ENCODE results near the gene KLHDC4. TPM values are rescaled to one million over a fixed set of nuclear protein-coding genes. Genes with fewer than 3 reads are reported as not detected.

The KLHDC4 gene
- total RNA-seq, 1 experiment from 2014 or later: 50.7 TPM

DNA sequence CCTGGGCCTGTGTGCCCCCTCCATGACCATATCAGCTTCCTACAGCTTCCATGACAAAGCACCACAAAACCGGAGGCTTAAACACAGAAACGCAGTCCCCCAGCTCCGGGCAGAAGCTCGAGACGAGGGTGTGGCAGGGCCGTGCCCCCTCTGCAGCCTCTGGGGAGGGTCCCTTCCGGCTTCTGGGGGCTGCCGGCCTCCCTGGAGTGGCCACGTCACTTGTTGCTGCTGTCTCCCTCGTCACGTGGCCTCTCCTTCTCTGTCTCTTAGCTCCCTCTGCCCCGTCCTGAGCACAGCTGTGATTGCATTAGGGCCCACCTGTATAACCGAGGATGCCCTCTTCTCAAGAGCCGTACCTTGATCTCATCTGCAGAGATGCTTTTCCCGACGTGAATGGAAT is 98.9 kb downstream of the KLHDC4 start:
- CTCF ChIA-PET: no interaction called here
- H3K4me3 ChIP-seq (ENCODE audit: low read depth in 2 of 2, low read length in 2 of 2): no peak overlapping the region
- no peak for ATAC-seq
- TF ChIP-seq, protein P1, sequence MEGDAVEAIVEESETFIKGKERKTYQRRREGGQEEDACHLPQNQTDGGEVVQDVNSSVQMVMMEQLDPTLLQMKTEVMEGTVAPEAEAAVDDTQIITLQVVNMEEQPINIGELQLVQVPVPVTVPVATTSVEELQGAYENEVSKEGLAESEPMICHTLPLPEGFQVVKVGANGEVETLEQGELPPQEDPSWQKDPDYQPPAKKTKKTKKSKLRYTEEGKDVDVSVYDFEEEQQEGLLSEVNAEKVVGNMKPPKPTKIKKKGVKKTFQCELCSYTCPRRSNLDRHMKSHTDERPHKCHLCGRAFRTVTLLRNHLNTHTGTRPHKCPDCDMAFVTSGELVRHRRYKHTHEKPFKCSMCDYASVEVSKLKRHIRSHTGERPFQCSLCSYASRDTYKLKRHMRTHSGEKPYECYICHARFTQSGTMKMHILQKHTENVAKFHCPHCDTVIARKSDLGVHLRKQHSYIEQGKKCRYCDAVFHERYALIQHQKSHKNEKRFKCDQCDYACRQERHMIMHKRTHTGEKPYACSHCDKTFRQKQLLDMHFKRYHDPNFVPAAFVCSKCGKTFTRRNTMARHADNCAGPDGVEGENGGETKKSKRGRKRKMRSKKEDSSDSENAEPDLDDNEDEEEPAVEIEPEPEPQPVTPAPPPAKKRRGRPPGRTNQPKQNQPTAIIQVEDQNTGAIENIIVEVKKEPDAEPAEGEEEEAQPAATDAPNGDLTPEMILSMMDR (IDR thresholded peaks at IDR 0.05): no peak
- TF ChIP-seq SIN3A (IDR thresholded peaks at IDR 0.05; ENCODE audit: borderline replicate concordance, insufficient read depth, low read depth, low read length): no peak
- TF ChIP-seq POLR2AphosphoS5 (IDR thresholded peaks at IDR 0.05; ENCODE audit: low read depth, low read length): no peak
- TF ChIP-seq TCF7L2 (IDR thresholded peaks at IDR 0.05; ENCODE audit: low read depth, low read length): no peak
- TF ChIP-seq, protein P2, sequence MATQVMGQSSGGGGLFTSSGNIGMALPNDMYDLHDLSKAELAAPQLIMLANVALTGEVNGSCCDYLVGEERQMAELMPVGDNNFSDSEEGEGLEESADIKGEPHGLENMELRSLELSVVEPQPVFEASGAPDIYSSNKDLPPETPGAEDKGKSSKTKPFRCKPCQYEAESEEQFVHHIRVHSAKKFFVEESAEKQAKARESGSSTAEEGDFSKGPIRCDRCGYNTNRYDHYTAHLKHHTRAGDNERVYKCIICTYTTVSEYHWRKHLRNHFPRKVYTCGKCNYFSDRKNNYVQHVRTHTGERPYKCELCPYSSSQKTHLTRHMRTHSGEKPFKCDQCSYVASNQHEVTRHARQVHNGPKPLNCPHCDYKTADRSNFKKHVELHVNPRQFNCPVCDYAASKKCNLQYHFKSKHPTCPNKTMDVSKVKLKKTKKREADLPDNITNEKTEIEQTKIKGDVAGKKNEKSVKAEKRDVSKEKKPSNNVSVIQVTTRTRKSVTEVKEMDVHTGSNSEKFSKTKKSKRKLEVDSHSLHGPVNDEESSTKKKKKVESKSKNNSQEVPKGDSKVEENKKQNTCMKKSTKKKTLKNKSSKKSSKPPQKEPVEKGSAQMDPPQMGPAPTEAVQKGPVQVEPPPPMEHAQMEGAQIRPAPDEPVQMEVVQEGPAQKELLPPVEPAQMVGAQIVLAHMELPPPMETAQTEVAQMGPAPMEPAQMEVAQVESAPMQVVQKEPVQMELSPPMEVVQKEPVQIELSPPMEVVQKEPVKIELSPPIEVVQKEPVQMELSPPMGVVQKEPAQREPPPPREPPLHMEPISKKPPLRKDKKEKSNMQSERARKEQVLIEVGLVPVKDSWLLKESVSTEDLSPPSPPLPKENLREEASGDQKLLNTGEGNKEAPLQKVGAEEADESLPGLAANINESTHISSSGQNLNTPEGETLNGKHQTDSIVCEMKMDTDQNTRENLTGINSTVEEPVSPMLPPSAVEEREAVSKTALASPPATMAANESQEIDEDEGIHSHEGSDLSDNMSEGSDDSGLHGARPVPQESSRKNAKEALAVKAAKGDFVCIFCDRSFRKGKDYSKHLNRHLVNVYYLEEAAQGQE (IDR thresholded peaks at IDR 0.05; ENCODE audit: insufficient read depth in 1 of 2, low read depth in 2 of 2, low read length in 1 of 2): no peak
- POLR2A ChIA-PET: no interaction called here
- H3K27ac ChIP-seq (ENCODE audit: low read length): no peak overlapping the region
- in situ Hi-C loops (cut with HindIII; ENCODE audit: low pct_unique_long_range_greater_than_20kb, low sequenced_read_pairs) (no loop called here), intact Hi-C loops (cut with micrococcal nuclease; ENCODE audit: unreplicated experiment) (no loop called here)
- H3K4me1 ChIP-seq (ENCODE audit: control insufficient read depth, insufficient read depth, low read length): no peaks in the 10 kb centered on the region
- no peaks in the 10 kb centered on the region for H3K27me3 ChIP-seq (ENCODE audit: control insufficient read depth, insufficient read depth, low read length)
- BruUV-seq (replicated peaks): no TSS peak
- H3K36me3 ChIP-seq (ENCODE audit: control insufficient read depth, insufficient read depth, low read length): no peaks in the 10 kb centered on the region
- no peak for DNase-seq (ENCODE audit: low read depth, low spot score)
- H3K9me3 ChIP-seq (ENCODE audit: control insufficient read depth, insufficient read depth, low read depth, low read length): no peaks in the 10 kb centered on the region

DNA sequence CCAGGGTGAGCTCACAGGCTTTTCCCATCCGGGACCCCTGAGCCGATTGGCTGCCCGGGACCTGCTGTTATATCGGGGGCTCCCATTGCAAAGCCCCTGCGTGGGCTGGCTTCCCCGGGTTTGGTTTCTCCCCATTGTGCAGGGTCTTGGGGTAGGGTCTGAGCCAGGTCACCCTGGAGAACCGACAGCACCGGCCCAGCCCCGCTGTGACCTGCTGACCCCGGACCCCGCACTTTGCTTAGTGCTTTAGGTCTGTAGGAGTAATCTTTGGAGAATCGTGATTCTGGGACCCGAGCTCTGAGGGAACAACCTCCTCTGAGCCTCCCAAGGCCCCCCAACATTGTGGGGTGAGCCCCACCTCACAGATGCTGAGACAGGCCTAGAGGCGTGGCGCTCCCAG is 100.6 kb downstream of the KLHDC4 start:
- no TSS peak for BruUV-seq (replicated peaks)
- no peaks in the 10 kb centered on the region for H3K36me3 ChIP-seq (ENCODE audit: control insufficient read depth, insufficient read depth, low read length)
- no peaks in the 10 kb centered on the region for H3K27me3 ChIP-seq (ENCODE audit: control insufficient read depth, insufficient read depth, low read length)
- H3K27ac ChIP-seq (ENCODE audit: low read length): no peak overlapping the region
- ChIA-PET CTCF (interaction anchor here (0.7 kb wide), 1 partner anchor 12 kb away, joined by 3 read pairs; no protein-coding TSS in a partner anchor), POLR2A (interaction anchor here (1.0 kb wide), 1 partner anchor 79 kb away, joined by 3 read pairs; no protein-coding TSS in a partner anchor)
- H3K9me3 ChIP-seq (ENCODE audit: control insufficient read depth, insufficient read depth, low read depth, low read length): no peaks in the 10 kb centered on the region
- H3K4me1 ChIP-seq (ENCODE audit: control insufficient read depth, insufficient read depth, low read length): no peaks in the 10 kb centered on the region
- no peak for TF ChIP-seq TCF7L2 (IDR thresholded peaks at IDR 0.05; ENCODE audit: low read depth, low read length)
- TF ChIP-seq POLR2AphosphoS5 (IDR thresholded peaks at IDR 0.05; ENCODE audit: low read depth, low read length): no peak
- no peak for TF ChIP-seq SIN3A (IDR thresholded peaks at IDR 0.05; ENCODE audit: borderline replicate concordance, insufficient read depth, low read depth, low read length)
- TF ChIP-seq, protein P1 (IDR thresholded peaks at IDR 0.05): no peak
- TF ChIP-seq, protein P2 (IDR thresholded peaks at IDR 0.05; ENCODE audit: insufficient read depth in 1 of 2, low read depth in 2 of 2, low read length in 1 of 2): no peak
- in situ Hi-C loops (cut with HindIII; ENCODE audit: low pct_unique_long_range_greater_than_20kb, low sequenced_read_pairs) (no loop called here), intact Hi-C loops (cut with micrococcal nuclease; ENCODE audit: unreplicated experiment) (no loop called here)
- DNase-seq (ENCODE audit: low read depth, low spot score) (no peak), ATAC-seq (no peak)
- H3K4me3 ChIP-seq (ENCODE audit: low read depth in 2 of 2, low read length in 2 of 2): no peak overlapping the region
